GM12892 (cell line): ENCODE measurements around the gene CPZ.

Experiments
- POLR2A ChIP-seq: IDR thresholded peaks from 2 replicates; pipeline ENCODE4 v1.6.1; 2011; ENCODE audit warnings: low read depth, low read length, control low read depth
- POLR2AphosphoS5 ChIP-seq: IDR thresholded peaks from 2 replicates; pipeline ENCODE4 v1.6.1; 2011; ENCODE audit warnings: low read depth, low read length, control low read depth

DNA sequence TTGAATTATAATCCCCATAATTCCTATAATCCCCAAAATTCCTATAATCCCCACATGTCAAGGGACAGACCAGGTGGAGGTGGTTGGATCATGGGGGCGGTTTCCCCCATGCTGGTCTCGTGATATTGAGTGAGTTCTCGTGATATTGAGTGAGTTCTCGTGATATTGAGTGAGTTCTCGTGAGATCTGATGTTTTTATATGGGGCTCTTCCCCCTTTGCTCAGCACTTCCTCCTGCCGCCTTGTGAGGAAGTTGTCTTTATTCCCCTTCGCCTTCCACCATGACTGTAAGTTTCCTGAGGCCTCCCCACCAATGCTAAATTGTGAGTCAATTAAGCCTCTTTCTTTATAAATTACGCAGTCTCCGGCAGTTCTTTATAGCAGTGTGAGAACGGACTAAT lies 48.9 kb upstream of the CPZ start:
- no peak for TF ChIP-seq POLR2AphosphoS5
- no peak for TF ChIP-seq POLR2A
